SHP77 (cell line): ENCODE data around the gene PNPO.

Experiments used
- DNase-seq, 2 experiments: peaks; one replicate each; lab custom pipeline; 2025; lab: John Stamatoyannopoulos, UW

Gene PNPO

GRCh38 chr17:47998044-47998443, 56.7 kb downstream of the PNPO start:
- no peak for DNase-seq
